ENCODE measurements around the gene PPFIA2.
"Not testable (repeated sequence)": the region's sequence is repeated elsewhere in the genome, so short reads cannot be mapped to it uniquely, and the experiment has no call there.

The PPFIA2 gene

GRCh38 chr12:81668475-81668874 is 90.7 kb downstream of the PPFIA2 start:
- DNase-seq (ENCODE audit: low spot score), result peak; percentile 8

DNA sequence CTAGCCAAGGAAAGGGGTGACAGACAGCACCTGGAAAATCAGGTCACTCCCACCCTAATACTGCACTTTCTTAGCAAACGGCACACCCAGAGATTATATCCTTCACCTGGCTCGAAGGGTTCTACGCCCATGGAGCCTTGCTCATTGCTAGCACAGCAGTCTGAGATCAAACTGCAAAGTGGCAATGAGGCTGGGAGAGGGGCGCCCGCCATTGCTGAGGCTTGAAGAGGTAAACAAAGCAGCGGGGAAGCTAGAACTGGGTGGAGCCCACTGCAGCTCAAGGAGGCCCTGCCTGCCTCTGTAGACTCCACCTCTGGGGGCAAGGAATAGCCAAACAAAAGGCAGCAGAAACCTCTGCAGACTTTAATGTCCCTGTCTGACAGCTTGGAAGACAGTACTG is 99.8 kb downstream of the PPFIA2 start:
- DNase-seq (ENCODE audit: low spot score), result not testable (repeated sequence)

- peak; percentile 25 for DNase-seq (ENCODE audit: low spot score)
Observed at GRCh38 chr12:81644503-81644902, 114.6 kb downstream of the PPFIA2 start.

GRCh38 chr12:81639196-81639595 is 120.0 kb downstream of the PPFIA2 start:
- DNase-seq (ENCODE audit: low spot score), result no peak

DNA sequence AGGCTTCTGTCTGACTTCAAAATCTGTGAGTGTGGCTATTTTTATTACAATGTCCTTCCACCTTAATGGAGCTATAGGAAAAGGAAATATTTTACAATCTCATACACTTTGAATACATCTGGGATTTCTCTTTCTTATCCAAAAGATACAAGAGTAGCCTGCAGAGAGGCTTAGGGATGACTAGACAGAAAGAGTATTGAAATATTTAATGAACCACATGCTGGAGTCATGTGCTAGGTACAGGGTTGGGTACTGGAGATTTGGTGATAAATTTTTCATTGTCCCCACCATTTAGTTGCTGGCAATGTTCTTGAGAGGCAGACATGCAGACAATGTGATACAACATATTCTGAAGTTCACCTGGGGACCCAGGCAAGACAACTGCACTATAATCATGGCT is 126.0 kb downstream of the PPFIA2 start:
- no peak for DNase-seq (ENCODE audit: low spot score)

GRCh38 chr12:81627336-81628189 is 131.6 kb downstream of the PPFIA2 start:
- peak; percentile 26 for DNase-seq (ENCODE audit: low spot score)

DNA sequence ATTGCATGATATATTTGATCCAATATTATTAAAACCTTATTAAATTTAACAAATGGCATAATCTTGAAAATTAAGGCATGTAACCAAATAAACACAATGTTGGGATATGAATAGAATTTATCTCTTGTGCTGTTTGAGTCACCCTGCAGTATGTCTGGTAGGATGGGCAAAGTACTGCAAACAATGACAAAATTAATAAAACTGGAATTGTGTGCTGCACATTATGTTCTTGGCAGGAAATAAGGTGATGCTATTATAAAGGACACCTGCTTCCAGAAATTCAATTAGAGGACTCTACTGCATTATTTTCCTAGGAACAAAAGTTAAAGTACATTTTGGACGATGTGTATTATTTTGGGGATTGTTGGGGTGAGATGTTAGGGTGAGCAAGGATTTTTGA is 132.7 kb downstream of the PPFIA2 start:
- DNase-seq (ENCODE audit: low spot score), result no peak

- no peak for DNase-seq (ENCODE audit: low spot score)
Observed at GRCh38 chr12:81617915-81618314, 141.2 kb downstream of the PPFIA2 start.

DNA sequence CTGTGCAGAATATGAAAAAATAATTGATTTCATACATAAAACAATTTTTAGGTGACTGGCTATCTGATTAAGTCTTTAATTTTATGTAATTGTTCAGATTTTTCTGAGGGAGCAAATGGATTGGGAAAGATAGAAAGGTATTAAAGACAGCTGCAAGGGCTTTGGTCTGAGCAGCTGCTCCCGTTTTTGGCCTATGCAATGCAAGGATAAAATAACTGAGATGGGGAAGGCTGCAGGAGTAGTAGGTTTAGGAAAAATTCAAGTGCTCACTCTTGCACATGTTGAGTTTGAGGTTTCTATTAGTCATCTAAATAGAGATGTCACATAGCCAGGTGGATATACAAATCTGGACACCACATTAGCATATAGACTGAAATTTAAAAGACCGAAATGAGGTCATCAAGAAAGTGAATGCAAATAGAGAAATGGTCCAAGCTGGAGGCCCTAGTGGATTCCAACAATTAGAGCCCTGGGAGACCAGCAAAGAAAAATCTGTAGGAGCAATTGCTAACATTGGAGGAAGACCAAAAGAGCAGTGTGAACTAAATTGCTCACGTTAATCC is 144.0 kb downstream of the PPFIA2 start:
- no peak for DNase-seq (ENCODE audit: low spot score)

DNA sequence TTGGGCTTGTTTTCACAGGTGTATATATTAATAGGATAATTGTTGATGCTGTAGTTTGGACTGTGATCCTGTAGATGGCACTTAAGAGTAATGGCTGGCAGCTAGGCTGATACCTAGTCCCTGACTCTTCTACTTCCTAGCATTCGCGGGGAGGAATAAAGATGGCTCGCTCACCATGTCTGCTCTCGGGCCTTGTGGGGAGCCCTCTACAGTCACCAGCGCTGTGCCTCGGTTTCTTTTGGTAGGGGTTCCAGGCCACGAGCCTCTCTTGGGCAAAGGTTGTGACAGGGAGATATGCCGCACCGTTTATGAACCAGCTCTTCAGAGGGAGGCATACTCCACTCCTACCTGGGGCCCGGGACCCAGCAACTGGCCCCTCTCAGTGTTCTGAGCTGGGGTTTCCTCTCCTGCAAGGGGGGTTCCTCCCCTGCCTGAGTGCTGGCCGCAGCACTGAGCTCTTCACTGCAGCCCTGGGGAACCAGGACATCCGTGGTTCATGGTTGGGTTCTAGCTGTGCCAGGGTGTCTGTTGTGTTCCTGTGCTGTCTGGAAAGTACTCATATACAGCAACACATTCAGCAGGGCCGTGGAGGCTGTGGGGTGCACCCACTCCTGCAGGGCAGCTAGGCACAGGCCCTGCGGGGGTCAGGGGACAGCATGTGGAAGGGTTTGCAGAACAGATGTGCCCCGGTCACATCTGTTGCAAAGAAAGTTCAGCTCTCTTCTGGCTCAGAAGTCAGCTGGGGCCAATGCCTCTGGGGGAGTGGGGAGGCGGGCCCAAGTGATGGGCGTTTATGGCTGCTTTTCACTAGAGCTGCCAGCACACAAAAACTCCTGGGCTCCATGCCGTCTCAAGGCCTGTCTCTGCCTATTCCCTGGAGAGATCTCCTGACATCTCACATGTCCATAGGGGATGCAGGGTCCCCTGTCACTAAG is 147.9 kb downstream of the PPFIA2 start:
- DNase-seq (ENCODE audit: low spot score), result peak; percentile 20

DNA sequence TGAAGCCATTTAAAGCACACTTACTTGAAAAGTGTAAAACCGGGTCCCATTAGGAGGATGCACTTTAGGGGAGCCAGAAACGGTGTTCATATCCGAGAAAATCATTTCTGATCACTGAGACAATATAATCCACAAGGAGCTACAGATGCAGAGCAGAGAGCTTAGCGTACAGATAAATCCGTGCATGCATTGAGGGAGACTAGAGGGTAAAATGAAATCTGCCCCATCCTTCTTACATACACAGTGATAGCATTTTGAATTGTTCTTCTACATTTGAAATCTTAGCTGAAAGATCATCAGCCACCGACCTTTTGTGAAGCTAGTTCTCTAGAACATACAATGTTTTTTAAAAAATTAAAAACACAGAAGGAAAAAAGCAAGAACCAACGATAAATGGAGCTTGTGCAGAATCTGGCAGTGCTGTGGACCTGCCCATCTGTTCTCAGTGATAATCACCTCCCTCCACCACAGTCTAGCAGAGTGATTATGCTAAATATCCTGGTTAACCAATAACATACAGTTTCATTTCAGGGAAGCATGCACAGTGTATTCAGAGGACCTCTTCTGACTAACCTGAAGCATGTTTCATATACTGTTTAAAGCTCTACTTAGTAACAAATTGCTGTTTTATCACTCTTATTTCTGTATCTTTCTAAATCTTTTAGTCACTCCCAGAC is 161.1 kb downstream of the PPFIA2 start:
- no peak for DNase-seq (ENCODE audit: low spot score)

GRCh38 chr12:81596558-81596957 is 162.6 kb downstream of the PPFIA2 start:
- no peak for DNase-seq (ENCODE audit: low spot score)

GRCh38 chr12:81591256-81591655 is 167.9 kb downstream of the PPFIA2 start:
- DNase-seq (ENCODE audit: low spot score), result no peak

DNA sequence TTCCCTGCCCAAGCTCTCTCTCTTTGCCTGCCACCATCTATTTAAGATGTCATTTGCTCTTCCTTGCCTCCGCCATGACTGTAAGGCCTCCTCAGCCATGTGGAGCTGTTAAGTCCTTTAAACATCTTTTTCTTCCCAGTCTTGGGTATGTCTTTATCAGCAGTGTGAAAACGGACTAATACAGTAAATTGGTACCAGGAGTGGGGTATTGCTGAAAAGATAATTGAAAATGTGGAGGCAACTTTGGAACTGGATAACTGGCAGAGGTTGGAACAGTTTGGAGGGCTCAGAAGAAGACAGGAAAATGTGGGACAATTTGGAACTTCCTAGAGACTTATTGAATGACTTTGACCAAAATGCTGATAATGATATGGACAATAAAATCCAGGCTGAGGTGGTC is 168.4 kb downstream of the PPFIA2 start:
- DNase-seq (ENCODE audit: low spot score), result not testable (repeated sequence)

- no peak for DNase-seq (ENCODE audit: low spot score)
Observed at GRCh38 chr12:81588235-81589008, 170.7 kb downstream of the PPFIA2 start.

- DNase-seq (ENCODE audit: low spot score), result no peak
Observed at GRCh38 chr12:81585787-81586186, 173.4 kb downstream of the PPFIA2 start.

- DNase-seq (ENCODE audit: low spot score), result no peak
Observed at GRCh38 chr12:81573228-81573627, 185.9 kb downstream of the PPFIA2 start.

- DNase-seq (ENCODE audit: low spot score), result no peak
Observed at GRCh38 chr12:81572411-81572810, 186.7 kb downstream of the PPFIA2 start.

DNA sequence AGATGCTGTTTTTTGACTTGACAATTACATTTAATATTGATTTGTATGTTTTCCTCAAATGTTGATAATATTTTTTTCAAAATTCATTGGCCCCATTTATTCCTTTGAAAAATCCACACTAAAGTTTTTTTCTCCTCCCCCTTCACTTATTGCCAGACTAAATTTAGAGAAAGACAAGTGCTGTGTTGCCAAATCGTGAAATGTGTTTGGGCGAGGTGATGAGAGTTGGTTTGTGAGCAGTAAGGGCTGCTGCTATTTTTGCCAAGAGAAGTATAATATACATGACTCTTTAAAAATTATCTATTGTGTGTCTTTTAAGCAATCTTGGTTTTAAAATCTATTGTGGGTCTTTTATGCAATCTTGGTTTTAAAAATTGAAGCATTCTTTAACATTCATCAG is 188.9 kb downstream of the PPFIA2 start:
- no peak for DNase-seq (ENCODE audit: low spot score)

- no peak for DNase-seq (ENCODE audit: low spot score)
Observed at GRCh38 chr12:81564237-81564636, 194.9 kb downstream of the PPFIA2 start.

DNA sequence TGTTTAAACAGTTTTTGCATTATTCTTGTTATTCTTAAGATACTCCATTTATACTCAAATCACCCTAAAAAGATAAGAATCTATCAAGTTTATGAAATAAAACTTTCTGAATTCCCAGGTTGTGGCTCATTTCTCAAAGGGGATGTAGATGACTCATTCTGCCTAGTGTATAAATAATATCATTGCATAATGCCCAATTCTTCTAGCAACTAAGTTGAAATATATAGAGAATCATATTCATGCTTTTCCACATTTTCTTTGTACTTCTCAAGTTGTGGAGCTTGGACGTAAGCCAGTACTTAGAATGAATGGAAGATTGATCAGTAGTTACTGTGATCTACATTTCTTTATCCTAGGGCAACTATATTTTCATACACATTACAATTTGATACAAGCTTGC is 201.1 kb downstream of the PPFIA2 start:
- no peak for DNase-seq (ENCODE audit: low spot score)

Data from iPS-NIHi11 (cell line).